GM21526 (cell line): Measurements from ENCODE around the gene TTC39C.
"Not testable (repeated sequence)": the region's sequence is repeated elsewhere in the genome, so short reads cannot be mapped to it uniquely, and the experiment has no call there.

Source experiments
- ATAC-seq: cut with Tn5 transposase; IDR thresholded peaks from one replicate; pipeline ENCODE4 v1.9.1; 2021; ENCODE audit warnings: moderate library complexity; ENCODE audit not compliant: unreplicated experiment, low FRiP score

TTC39C gene

DNA sequence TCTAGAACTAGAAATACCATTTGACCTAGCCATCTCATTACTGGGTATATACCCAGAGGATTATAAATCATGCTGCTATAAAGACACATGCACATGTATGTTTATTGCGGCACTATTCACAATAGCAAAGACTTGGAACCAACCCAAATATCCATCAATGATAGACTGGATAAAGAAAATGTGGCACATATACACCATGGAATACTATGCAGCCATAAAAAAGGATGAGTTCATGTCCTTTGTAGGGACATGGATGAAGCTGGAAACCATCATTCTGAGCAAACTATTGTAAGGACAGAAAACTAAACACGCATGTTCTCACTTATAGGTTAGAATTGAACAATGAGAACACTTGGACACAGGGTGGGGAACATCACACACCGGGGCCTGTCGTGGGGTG, 60.2 kb downstream of the TTC39C start:
- ATAC-seq, result not testable (repeated sequence)

DNA sequence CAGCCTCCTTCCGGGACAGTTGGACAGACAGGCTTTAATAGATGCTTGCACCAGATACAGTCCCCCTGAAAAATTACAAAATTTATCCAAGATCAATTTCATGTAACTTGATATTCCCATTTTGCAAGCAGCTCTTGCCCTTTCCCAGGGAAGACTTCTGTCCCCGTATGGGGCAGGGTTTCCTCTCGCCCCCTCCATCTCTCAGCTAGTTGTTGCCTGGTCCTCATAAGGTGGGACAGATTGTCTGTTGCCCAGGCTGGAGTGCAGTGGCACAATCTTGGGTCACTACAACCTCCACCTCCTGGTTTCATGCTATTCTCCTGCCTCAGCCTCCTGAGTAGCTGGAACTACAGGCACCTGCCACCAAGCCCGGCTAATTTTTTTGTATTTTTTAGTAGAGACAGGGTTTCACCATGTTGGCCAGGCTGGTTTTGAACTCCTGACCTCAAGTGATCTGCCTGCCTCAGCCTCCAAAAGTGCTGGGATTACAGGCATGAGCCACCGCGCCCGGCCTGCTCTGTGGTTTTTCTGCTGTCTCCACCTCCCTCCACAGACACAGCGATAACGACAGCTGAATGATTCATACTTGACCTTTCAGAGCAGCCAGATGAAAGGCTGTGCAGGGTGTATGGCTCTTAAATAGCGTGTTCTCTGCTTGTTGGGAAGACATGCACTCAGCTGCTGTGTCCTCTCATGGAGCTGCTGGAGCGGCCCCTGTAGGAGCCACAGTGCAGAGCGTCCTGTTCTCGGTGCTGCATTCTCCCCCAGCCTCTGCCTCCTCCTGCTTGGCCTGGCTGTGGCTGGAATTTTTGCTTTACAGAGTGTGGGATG, 61.4 kb downstream of the TTC39C start:
- ATAC-seq, result peak; percentile 75

DNA sequence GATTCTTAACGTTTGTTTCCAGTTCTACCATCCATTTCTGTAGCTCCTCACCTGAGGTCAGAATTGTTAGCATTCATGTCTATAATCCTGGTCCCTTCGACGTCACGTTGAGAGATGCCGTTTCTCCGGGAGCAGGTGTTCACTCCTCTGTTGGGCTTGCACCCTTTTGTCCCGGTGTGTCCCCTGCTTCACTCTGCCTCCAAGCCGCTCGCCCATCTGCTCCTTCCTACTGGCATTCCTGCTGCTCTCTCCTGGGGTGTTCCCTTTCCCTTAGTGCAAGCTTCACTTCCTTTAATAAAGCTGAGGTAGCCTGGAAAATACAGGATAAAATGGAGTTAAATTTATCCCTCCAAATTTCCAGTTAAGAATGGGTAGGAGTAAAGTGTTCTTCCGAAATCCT, 62.4 kb downstream of the TTC39C start:
- ATAC-seq, result no peak

DNA sequence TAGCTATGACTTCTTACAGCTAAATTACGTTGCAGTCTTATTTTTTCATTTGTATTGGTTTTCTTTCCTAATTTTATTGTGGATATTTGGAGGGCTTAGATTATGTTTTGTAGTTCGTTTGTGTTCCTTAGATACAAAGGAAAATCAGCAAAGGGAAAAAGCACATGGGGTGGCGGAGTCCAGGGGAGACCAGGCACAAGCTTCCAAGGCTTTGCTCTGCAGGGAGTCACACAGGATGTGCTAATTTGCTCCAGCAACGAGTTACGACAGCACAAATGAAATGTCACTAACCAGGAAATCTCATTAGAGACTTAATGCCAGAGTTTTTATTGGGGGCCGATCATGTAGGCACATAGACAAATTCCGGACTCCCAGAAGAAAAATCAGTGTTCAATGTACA, 63.8 kb downstream of the TTC39C start:
- no peak for ATAC-seq

DNA sequence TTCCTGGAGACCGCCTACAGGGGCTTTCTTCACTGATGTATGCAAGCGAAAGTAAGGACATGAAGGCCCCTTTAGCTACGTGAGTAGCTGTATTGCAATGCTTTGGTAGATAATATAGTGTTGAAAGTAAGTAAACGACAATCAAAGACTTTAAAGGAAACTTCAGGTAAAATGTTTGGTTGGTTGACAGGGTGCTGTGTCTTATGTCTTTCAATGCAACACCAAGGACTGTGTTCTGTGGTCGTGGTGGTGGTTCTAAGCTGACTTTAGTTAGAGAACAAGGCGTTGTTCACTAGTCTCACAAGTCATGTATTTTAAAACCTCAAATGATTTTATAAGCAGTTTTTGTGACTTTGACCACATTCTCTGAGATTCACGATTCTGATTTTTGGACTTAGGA, 66.3 kb downstream of the TTC39C start:
- ATAC-seq, result no peak

DNA sequence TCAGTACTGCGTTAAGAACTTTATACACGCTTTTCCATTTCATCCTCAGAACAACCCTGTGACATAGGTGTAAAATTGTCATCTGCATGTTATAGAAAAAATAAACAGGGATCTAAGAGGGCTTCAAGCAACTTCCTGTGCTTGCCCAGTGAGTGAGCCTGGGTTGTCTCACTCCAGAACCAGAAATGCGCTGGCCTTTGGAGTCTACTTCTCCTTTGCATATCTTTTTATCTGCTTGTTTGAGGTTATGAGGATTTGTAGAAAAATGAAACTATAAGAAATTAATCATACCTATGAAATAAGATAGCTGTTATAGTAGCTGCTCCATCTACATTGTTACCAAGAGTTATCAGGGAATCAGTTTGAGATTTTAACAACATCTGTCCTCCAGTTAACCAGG, 69.0 kb downstream of the TTC39C start:
- ATAC-seq, result no peak

DNA sequence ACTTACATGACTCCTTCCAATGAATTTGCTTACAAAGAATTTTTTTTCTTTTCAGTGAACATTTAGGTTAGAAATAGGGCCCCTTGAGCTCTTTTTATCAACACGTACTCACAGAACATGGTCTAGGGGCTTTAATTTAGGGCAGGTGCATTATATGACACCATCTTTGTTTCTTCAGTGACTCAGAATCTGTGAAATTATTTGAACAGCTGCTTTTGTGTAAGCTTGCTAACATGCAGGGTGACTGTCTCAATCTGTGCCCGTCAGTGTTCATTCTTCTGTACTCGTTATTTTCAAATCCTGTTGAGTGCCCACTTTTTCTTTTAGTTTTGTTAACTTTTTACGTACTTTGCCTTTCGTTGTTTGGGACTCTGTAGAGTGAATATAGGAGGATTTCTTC, 71.5 kb downstream of the TTC39C start:
- no peak for ATAC-seq

DNA sequence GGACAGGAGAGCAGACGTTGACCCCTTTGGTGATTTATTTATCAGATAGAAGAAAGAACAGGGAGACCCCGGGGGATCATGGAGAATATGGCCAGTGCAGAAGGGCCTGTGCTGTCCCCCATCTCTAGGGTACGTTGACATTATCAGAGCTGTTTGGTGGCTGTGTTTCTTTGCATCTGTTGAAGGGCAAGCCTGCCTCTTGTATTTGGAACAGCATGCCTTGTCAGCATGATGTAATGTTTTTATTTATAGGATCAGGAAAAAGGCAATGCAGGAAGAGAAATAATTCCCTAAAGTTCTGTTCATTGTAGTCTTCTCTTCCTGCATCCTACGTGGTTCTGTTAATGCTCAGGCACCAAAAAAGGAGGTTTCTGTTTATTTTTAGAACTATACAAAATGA, 74.5 kb downstream of the TTC39C start:
- no peak for ATAC-seq

DNA sequence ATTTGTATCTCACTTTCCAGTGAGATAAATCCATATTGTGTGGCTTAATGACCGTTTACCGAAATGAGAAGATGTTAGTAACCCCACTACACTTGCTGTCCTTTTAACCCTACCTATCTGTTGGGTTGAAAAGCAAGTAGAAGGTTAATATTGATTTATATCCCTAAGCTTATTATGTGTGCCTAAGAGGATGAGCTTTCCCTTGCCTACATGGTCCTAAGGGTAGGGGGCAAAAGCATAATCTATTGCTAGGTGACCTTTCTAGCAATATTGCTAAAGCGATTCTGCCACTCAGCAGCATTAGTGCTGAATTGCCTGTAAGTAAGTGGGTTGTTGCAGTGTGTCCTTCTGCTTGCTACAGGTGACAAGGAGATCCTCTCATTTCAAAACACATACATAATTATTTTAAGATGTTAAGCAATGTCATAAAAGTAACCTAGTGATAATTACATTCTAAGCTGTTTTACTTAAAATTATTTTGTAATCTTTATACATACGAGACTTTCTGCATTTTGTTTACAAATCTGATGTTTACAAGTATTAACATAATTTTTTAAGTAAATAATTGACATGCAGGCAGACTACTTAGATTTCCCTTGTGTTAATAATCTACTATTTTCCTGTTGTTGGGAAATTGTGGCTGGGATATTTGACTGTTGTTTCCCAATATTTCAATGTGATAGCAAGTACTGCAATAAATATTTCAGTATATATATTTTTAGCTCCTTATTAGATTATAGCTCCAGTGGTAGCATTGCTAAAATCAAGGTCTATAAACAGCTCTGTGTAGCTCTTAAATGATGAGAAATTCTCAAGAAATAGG, 75.2 kb downstream of the TTC39C start:
- ATAC-seq, result no peak

DNA sequence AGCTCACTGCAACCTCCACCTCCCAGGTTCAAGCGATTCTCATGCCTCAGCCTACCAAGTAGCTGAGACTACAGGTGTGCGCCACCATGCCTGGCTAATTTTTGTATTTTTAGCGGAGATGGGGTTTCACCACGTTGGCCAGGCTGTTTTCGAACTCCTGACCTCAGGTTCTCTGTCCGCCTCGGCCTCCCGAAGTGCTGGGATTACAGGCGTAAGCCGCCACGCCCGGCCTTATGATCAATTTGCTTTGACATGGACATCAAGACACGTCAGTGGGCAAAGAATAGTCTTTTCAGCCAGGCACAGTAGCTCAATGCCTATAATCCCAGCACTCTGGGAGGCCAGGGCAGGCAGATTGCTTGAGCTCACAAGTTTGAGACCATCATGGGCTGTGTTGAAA, 76.3 kb downstream of the TTC39C start:
- ATAC-seq, result no peak

DNA sequence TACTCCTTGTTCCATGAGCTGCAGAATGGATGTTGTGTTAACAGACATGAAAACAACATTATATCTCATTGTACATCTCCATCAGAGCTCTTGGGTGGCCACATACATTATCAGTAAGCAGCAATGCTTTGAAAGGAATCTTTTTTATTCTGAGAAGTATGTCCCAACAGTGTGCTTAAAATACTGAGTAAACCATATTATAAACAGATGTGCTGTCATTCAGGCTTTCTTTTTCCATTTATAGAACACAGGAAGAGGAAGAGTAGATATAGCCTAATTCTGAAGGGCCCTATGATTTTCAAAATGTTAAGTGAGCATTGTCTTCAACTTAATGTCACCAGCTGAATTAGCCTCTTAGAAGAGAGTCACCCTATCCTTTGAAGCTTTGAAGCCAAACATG, 80.0 kb downstream of the TTC39C start:
- ATAC-seq, result no peak

DNA sequence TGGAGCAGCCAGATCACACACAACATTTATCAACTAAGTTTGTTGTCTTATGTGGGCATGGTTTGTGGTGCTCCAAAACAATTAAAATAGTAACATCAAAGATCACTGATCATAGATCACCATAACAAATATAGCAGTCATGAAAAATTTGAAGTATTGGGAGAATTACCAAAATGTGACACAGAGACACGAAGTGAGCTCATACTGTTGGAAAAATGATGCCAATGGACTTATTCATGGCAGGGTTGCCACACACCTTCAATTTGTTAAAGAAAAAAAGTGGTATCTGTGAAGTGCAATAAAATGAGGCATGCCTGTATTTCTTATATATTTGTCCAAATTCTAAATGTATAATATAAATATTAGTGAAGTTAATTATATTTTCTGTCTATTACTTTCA, 81.4 kb downstream of the TTC39C start:
- ATAC-seq, result no peak

DNA sequence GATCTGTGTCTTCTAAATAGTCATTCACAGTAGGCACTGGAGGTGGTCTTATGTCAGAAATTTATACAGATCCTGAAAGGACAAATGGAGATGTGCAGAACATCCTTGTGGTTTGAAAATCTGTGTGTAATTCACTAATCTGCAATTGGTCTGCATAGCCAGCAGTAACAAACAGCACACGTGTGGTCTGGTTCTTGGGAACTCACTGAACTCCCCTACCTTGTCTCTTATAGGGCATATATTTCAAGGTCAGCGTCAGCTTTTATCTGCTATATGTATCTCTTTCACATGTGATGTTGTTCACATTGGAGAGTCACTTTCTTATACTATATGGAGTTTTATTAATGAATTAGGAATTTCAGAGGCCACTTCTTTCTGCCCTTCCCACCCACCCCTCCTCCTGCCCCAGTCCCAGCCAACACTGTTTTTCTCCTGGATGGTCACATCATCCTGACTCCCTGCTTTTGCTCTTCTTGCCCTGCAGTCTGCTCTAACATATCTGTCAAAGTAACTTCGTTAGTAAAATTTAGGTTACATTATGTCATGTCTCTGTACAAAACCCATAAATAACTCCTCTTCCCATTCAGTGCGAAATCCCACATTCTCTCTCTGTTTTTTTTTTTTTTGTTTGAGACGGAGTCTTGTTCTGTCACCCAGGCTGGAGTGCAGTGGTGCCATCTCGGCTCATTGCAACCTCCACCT, 88.9 kb downstream of the TTC39C start:
- ATAC-seq, result no peak

DNA sequence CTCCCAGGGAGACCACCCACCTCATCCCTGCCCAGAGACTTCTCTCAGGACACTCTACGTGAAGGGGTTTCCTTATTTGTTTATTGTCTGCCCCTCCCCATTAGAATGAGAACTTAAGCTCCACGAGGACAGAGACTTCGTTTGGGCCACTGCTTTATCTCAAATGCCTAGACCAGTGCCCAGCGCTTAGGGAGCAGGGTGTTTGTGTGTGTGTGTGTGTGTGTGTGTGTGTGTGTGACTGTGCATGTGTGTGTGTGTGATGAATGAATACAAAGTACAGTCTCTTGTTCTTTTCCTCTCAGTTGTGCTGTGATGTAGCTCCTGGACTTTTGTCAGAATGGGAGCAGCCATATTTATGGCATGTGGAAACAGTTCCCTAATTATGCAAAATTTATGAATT, 89.9 kb downstream of the TTC39C start:
- ATAC-seq, result no peak

DNA sequence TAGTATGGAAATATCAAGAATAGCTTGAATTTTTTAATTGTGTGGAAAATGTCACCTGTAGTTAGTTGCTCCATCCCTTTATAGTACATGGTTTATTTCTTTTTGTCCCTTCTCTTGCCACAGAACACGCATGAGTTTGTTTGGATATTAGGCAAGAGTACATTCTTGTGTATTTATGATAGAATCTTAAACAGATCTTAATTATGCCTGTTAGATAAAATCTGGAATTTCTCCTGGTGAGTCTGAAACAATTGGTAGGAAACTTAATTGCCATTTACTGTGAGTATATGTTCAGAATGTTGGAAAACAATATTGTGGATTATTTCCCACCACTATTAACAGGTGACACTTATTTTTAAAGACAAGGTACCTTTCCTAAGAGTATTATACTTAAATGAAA, 94.1 kb downstream of the TTC39C start:
- ATAC-seq, result no peak

DNA sequence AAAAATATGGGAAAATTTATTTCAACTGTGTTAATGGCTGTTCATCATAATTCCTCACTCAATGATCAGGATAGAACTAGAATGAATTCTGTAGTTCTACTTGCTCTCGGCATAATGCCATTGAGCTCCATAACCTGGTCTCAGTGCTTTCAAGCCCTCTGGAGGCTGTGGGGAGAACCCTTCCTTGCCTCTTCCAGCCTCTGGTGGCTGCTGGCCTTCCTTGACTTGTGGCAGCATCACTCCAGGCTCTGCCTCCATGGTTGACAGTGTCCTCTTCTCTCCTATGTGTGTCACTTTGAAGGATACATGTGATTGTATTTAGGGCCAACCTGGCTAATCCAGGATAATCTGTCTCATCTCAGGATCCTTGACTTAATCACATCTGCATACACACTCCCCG, 97.4 kb downstream of the TTC39C start:
- ATAC-seq, result no peak

DNA sequence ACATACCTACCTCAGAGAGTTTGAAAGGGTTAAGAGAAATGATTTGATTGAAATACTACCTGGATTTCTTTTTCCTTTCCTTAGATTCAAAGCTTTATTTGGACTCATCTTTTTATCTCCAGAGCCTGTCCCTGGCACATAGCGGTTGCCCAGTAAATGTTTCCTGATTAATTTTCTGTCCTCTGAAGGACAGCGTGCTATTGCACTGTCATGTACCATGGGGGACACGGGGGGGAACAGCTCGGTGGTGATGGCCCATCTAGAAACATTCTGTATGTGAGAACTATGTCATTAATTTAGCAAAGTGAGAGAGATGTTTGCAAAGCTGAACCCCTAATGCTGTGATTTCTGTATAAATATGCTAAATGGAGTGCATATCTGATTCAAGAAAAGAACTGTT, 97.9 kb downstream of the TTC39C start:
- no peak for ATAC-seq

DNA sequence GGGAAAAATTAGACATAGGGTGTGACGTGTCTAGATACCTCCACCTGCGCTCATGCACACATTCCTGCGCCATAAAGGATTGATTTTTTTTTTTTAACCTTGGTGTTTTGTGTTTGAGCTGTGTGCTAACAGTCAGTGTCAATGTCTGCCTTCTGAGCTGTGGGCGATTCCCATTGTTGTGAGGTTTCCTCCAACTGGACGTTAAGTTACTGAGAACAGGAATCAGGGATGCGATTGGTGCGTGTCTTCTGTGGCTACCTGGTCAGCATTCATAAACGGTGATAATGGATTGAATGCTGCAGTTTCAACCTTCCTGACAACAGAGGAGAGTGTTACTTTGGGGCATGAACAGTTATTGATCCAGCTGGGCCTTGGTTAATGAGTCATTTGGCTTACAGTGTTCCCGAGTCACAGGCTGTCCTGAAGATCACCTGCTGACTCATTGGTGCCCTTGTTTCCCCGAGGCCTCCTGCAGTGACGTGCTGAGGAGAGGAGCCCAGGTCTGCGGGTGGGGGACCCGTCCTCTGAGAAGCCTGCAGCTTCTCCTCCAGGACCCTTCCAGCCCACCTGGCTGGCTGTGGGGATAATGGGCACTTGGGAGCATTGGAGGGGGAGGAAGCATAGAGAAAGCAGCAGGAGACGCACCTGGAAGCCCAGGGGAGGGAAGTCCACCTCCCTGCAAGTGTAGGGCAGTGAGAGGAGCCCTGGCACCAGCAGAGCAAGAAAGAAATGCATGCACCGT, 98.5 kb downstream of the TTC39C start:
- no peak for ATAC-seq

DNA sequence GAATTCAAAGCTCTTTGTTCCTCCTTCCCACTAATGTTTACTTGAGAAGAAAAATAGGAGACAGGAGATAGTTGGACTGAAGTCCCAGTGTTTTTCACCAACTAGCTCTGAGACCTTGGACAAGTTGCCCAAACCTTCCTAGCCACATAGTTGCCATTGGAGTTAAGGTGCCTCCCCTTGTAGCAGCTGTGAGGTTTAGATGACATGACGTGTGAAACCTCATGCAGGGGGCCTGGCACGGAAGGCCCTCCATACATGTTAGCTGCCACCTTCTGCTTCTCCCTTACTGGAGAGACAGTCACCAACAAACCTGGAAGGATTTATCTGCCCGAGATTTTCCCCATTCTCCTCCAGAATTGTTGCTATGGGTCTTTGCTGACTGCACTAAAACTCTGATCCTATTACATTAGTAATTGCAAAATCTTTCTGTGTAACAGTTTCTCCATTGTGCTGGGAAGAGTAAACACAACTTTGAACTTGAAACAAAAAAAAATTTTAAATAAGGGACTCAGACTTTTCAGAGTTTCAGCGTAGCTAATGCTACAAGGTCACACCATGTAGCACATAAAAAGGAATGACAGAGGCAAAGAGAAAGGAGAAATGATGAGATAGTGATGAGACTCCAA, 100.5 kb downstream of the TTC39C start:
- no peak for ATAC-seq

DNA sequence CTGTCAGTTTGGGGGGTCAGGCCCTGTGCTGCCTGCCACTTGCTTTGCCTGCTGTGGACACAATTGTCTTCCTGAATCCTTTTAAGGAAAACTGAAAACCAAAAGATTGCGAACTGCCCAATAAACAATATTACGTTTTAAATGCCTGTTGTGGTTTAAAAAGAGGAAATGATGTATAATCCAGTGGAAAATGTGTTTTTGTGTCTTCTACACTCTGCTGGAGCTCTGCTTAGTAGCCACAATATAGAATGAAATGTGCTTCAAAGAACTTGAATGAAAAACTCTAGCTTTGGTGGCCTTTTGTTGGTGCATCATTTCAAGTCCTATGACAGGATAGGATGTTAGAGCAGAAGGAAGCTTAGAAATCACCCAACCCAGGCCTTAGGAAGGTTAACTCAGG, 101.1 kb downstream of the TTC39C start:
- no peak for ATAC-seq
